ENCODE measurements around the gene SOX12. TPM values are rescaled to one million over a fixed set of nuclear protein-coding genes. Genes with fewer than 3 reads are reported as not detected.

The SOX12 gene
- total RNA-seq, 1 experiment from 2014 or later = 41.0 TPM

- POLR2A ChIA-PET (ENCODE audit: low non-redundant PET) = no interaction called here
- no peak for DNase-seq (ENCODE audit: low spot score)
- no TSS peak for BruUV-seq (replicated peaks)
- CTCF ChIA-PET = no interaction called here
- Histone ChIP-seq H3K27ac (ENCODE audit: low read depth, low read length, poor library complexity, severe bottlenecking) (peak overlapping the region; percentile 78), H3K9me3 (ENCODE audit: low read depth, low read length, poor library complexity, severe bottlenecking) (no peaks in the 10 kb centered on the region), H3K27me3 (replicated peaks; ENCODE audit: insufficient read depth, low read depth, low read length, poor library complexity) (no peaks in the 10 kb centered on the region), H3K4me3 (ENCODE audit: low read depth, low read length, poor library complexity, severe bottlenecking) (peak overlapping the region; percentile 64), H3K4me1 (ENCODE audit: insufficient read depth, low read length, poor library complexity, severe bottlenecking) (peaks cover 11% of the 10 kb centered on the region), H3K36me3 (ENCODE audit: insufficient read depth, low read length, poor library complexity, severe bottlenecking) (no peaks in the 10 kb centered on the region)
- TF ChIP-seq EZH2 (IDR thresholded peaks at IDR 0.05; ENCODE audit: borderline replicate concordance, low read depth, low read length, poor library complexity, severe bottlenecking) = no peak
- TF ChIP-seq CTCF (conservative IDR thresholded peaks at IDR 0.05; ENCODE audit: low read depth, low read length) = no peak
- intact Hi-C loops (cut with micrococcal nuclease; ENCODE audit: unreplicated experiment) = no loop called here
These were observed 35.7 kb upstream of the SOX12 start for GRCh38 chr20:289693-290083.

- no peaks in the 10 kb centered on the region for H3K27me3 ChIP-seq (replicated peaks; ENCODE audit: insufficient read depth, low read depth, low read length, poor library complexity)
- H3K9me3 ChIP-seq (ENCODE audit: low read depth, low read length, poor library complexity, severe bottlenecking) = no peaks in the 10 kb centered on the region
- peak; percentile 41 for TF ChIP-seq CTCF (conservative IDR thresholded peaks at IDR 0.05; ENCODE audit: low read depth, low read length)
- TF ChIP-seq EZH2 (IDR thresholded peaks at IDR 0.05; ENCODE audit: borderline replicate concordance, low read depth, low read length, poor library complexity, severe bottlenecking) = no peak
- H3K36me3 ChIP-seq (ENCODE audit: insufficient read depth, low read length, poor library complexity, severe bottlenecking) = no peaks in the 10 kb centered on the region
- BruUV-seq (replicated peaks) = TSS peak; percentile 66
- H3K27ac ChIP-seq (ENCODE audit: low read depth, low read length, poor library complexity, severe bottlenecking) = peak within 1 kb of the TSS; percentile 78
- peak; percentile 96 for DNase-seq (ENCODE audit: low spot score)
- ChIA-PET CTCF (no interaction called here), POLR2A (ENCODE audit: low non-redundant PET) (no interaction called here)
- H3K4me3 ChIP-seq (ENCODE audit: low read depth, low read length, poor library complexity, severe bottlenecking) = peak within 1 kb of the TSS; percentile 64
- intact Hi-C loops (cut with micrococcal nuclease; ENCODE audit: unreplicated experiment) = no loop called here
- peaks cover 11% of the 10 kb centered on the region for H3K4me1 ChIP-seq (ENCODE audit: insufficient read depth, low read length, poor library complexity, severe bottlenecking)
These were observed 35.1 kb upstream of the SOX12 start, which contains the start of gene C20orf96 for GRCh38 chr20:290084-290831. C20orf96 (minus strand) TSS chr20:290750; CDS start chr20:290610, 140 bp downstream.

- intact Hi-C loops (cut with micrococcal nuclease; ENCODE audit: unreplicated experiment) = no loop called here
- POLR2A ChIA-PET (ENCODE audit: low non-redundant PET) = no interaction called here
- no TSS peak for BruUV-seq (replicated peaks)
These were observed 30.8 kb upstream of the SOX12 start for GRCh38 chr20:294602-295001.

More at GRCh38 chr20:294602-295001, 30.8 kb upstream of the SOX12 start:
- TF ChIP-seq CTCF (conservative IDR thresholded peaks at IDR 0.05; ENCODE audit: low read depth, low read length) = no peak
- no peak for TF ChIP-seq EZH2 (IDR thresholded peaks at IDR 0.05; ENCODE audit: borderline replicate concordance, low read depth, low read length, poor library complexity, severe bottlenecking)
- CTCF ChIA-PET = no interaction called here
- DNase-seq (ENCODE audit: low spot score) = no peak
- Histone ChIP-seq H3K27ac (ENCODE audit: low read depth, low read length, poor library complexity, severe bottlenecking) (no peak overlapping the region), H3K9me3 (ENCODE audit: low read depth, low read length, poor library complexity, severe bottlenecking) (no peaks in the 10 kb centered on the region), H3K36me3 (ENCODE audit: insufficient read depth, low read length, poor library complexity, severe bottlenecking) (peaks cover 4% of the 10 kb centered on the region), H3K4me3 (ENCODE audit: low read depth, low read length, poor library complexity, severe bottlenecking) (no peak overlapping the region), H3K27me3 (replicated peaks; ENCODE audit: insufficient read depth, low read depth, low read length, poor library complexity) (no peaks in the 10 kb centered on the region), H3K4me1 (ENCODE audit: insufficient read depth, low read length, poor library complexity, severe bottlenecking) (peaks cover 13% of the 10 kb centered on the region)

All from A673 (cell line).